Mesothelial cell of epicardium (in vitro differentiated cells): Measurements from ENCODE around the gene MYO1E. TPM values are rescaled to one million over a fixed set of nuclear protein-coding genes. Genes with fewer than 3 reads are reported as not detected.

Experiments
- DNase-seq, 2 experiments: peaks; one replicate each; pipeline ENCODE4 v3.0.0; 2021; ENCODE audit warnings: low spot score in 2 of 2; ENCODE audit not compliant: unreplicated experiment in 2 of 2
- H3K27ac Mint-ChIP-seq: 2 replicates; pipeline ENCODE4 v1.8.0; 2021; ENCODE audit warnings: mixed read lengths
- H3K27me3 Mint-ChIP-seq: 2 replicates; pipeline ENCODE4 v1.8.0; 2021; ENCODE audit warnings: low read depth, mixed read lengths
- H3K36me3 Mint-ChIP-seq: 2 replicates; pipeline ENCODE4 v1.8.0; 2021; ENCODE audit warnings: mixed read lengths
- H3K4me1 Mint-ChIP-seq: 2 replicates; pipeline ENCODE4 v1.8.0; 2021; ENCODE audit warnings: mixed read lengths
- H3K4me3 Mint-ChIP-seq: 2 replicates; pipeline ENCODE4 v1.8.0; 2021; ENCODE audit warnings: mild to moderate bottlenecking, moderate library complexity, mixed read lengths
- H3K9me3 Mint-ChIP-seq: 2 replicates; pipeline ENCODE4 v1.8.0; 2021; ENCODE audit warnings: mixed read lengths
- CTCF ChIP-seq: fragments of 200-600 bp; sonication (generic); IDR thresholded peaks from one replicate; pipeline ENCODE4 v1.5.0; 2021; ENCODE audit warnings: antibody characterized with exemption; ENCODE audit not compliant: unreplicated experiment
- total RNA-seq: library from RNA; stranded (reverse); gene quantifications from 3 replicates; pipeline ENCODE4 v1.2.1, GENCODE V29; 2021

Gene MYO1E
- total RNA-seq, 1 donor from 2014 or later: 54.2 TPM

- Mint-ChIP-seq H3K4me1 (peaks cover 6% of the 10 kb centered on the region), H3K27ac (no peak overlapping the region), H3K4me3 (no peak overlapping the region), H3K36me3 (peaks cover 48% of the 10 kb centered on the region), H3K27me3 (no peaks in the 10 kb centered on the region), H3K9me3 (no peaks in the 10 kb centered on the region)
- no peak for DNase-seq
- TF ChIP-seq CTCF: no peak
Observed at GRCh38 chr15:59155431-59155830, 217.2 kb downstream of the MYO1E start.

DNA sequence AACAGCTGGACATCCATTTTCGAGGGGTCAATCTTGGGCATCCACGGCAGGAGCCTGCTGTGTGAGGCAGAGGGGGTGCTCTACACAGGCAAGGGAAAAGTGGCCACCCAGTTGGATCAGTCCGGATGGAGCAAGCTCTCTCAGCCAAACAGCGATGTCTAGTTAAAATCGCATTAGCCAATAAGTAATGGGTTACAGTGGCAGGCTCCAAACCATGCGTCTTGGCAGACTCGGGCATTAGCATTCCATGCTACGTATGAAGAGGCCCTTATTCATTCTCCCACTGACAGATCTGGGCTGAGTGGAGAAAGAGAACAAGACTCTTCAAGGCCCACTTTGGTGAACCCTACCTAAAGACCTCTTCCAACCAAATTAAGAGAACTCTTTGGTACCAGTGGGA lies 218.4 kb downstream of the MYO1E start:
- Mint-ChIP-seq H3K4me1 (peaks cover 5% of the 10 kb centered on the region), H3K27ac (no peak overlapping the region), H3K9me3 (no peaks in the 10 kb centered on the region), H3K4me3 (no peak overlapping the region), H3K27me3 (no peaks in the 10 kb centered on the region), H3K36me3 (peaks cover 44% of the 10 kb centered on the region)
- TF ChIP-seq CTCF: no peak
- no peak for DNase-seq

- H3K4me1 Mint-ChIP-seq: peaks cover 6% of the 10 kb centered on the region
- H3K27ac Mint-ChIP-seq: no peak overlapping the region
- no peak overlapping the region for H3K4me3 Mint-ChIP-seq
- peaks cover 43% of the 10 kb centered on the region for H3K36me3 Mint-ChIP-seq
- no peaks in the 10 kb centered on the region for H3K9me3 Mint-ChIP-seq
- no peaks in the 10 kb centered on the region for H3K27me3 Mint-ChIP-seq
- no peak for DNase-seq
- TF ChIP-seq CTCF: no peak
Observed at GRCh38 chr15:59153466-59153865, 219.2 kb downstream of the MYO1E start.

DNA sequence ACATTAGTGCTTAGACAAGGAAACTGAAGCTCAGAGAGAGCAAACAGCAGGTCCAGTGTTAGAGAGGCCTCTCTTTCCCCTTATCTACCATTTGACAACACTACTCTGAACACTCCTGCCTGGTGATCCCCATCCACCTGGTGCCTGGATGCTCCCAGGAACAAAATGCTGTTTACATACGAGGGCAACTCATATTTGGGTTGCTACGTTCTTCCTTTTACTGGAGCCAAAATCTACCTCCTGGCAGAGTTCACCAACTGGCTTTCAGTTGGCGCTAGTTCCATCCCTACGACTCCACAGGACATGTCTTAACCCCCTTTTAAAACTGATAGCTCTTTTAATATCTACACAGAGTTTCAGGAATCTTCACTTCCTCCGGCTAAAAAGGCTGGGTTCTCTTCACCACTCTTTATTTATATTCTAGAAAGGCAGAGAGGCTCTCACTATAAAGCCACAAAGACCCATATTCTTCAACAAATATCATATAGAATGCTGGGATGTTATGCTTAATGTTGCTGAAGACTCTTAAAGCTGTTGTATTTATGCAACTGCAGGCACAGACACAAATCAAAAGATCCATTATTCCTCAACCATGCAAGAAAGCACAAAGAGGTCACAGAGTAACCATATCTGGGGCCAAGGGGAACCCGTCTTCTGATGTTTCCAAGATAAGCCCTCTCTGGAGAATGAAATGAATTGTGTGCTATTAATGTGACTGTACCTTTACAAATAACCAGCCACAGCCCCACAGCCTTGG lies 219.8 kb downstream of the MYO1E start:
- Mint-ChIP-seq H3K4me1 (peaks cover 9% of the 10 kb centered on the region), H3K27me3 (no peaks in the 10 kb centered on the region), H3K9me3 (no peaks in the 10 kb centered on the region), H3K27ac (no peak overlapping the region), H3K36me3 (peaks cover 45% of the 10 kb centered on the region), H3K4me3 (no peak overlapping the region)
- no peak for DNase-seq
- no peak for TF ChIP-seq CTCF

GRCh38 chr15:59150185-59150584 lies 222.5 kb downstream of the MYO1E start:
- TF ChIP-seq CTCF: no peak
- peaks cover 46% of the 10 kb centered on the region for H3K36me3 Mint-ChIP-seq
- DNase-seq: no peak
- no peaks in the 10 kb centered on the region for H3K9me3 Mint-ChIP-seq
- H3K4me1 Mint-ChIP-seq: peaks cover 9% of the 10 kb centered on the region
- no peak overlapping the region for H3K4me3 Mint-ChIP-seq
- H3K27ac Mint-ChIP-seq: no peak overlapping the region
- no peaks in the 10 kb centered on the region for H3K27me3 Mint-ChIP-seq
